GM19467 (cell line): ENCODE data around the gene RAB18.
"Not testable (repeated sequence)": the region's sequence is repeated elsewhere in the genome, so short reads cannot be mapped to it uniquely, and the experiment has no call there.

Experiments
- ATAC-seq: cut with Tn5 transposase; IDR thresholded peaks from one replicate; pipeline ENCODE4 v1.9.1; 2021; ENCODE audit warnings: mild to moderate bottlenecking, moderate library complexity; ENCODE audit not compliant: unreplicated experiment

Gene RAB18

DNA sequence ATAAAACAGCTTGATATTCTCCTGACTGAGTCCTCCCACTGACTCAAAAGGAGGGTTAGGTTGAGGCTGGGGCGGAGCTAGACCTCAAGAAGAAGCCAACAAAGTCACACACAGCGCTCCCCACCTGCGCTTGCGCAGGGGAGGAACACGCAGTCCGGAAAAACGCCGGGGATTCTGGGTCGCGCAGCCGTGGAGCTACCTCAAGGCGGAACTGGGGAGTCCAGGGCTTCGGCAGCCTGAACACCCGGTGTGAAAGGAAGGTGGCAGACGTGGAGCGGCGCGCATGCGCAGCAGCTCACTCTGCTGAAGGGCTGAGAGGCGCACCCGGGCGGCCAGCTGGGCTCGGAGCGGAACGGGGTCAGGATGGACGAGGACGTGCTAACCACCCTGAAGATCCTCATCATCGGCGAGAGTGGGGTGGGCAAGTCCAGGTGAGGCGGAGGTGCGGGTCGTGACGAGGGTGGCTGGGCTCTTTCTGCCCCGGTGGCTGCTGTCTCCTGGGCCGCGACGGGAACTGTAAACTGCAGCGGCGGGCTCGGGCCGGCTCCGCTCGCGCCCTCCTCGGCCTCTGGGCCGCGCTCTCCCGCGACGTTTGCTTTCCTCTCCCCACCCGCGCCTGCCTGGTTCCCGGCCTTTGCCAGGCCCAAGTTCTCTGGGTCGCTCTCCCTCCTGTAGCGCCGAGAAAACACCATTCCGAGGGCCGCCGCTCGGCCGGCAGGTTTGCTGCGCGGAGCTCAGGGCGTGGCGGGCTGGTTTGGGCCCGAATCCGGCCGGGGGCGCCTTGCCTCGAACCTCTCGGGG is at the start of gene RAB18:
RAB18 (plus strand) TSS at position 298 of the 801 bp plus-strand sequence; CDS start at position 364, 66 bp downstream.
- peak; percentile 98 for ATAC-seq

DNA sequence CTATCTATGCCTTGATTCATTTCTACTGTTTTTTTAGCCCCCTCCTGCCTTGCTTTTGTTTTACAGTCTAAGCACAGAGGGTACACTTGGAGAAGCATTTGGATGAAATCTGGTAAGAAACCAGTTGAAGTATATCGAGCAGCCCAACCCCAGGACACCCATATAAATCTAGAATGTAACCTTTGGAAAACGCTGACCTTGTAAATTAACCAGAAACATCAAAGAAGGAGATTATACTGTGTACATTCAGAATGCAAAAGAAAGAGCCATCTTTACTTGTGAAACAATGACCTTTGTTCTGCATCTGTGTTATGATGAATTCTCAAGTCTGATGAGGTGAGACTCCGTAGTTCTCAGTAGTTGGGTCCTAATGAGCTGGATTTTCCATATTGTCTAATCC is 49.3 kb upstream of the RAB18 start:
- no peak for ATAC-seq

DNA sequence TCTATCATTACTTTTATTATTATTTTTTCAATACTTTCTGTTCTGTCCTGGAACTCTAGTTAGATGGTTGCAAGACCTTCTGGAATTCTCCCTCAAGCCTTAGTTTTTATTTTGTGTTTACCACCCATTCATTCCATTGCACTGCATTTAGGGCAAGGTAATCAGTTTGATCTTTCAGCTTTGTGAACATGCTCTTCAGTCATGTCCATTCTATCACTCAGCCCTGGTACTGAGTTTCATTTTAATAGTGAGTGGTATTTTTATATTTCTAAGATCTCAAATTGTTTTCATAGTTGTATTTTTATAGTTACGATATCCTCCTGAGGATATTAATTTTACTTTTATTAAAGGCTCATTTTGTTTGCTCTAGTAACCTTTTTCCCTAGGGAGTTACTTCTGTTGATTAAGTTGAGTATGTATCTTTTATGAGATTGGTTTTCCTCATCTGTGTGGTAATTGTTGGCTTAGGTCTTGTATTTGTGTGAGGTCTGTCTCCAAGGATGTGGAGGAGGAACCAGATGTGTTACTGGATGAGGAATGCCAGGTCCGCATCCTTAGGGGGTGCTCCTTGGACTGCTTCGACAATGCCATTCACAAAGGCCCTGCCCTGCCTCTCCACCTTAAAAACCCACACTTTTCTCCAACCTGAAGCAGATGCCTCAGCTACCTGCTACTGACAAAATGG is 46.7 kb upstream of the RAB18 start:
- no peak for ATAC-seq

DNA sequence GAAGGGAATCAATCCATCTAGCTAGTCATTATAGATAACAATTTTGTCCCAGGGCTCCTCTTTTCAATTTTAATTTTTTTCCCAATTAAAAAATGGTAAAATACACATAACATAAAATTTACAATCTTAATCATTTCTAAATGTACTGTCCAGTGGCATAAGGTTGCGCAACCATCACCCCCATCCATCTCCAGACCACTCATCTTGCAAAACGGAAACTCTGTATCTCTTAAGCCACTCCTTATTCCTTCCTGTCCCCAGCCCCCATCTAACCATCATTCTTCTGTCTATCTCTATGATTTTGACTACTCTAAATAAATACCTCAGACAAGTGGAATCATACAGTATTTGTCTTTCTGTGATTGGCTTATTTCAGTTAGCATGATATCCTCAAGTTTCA is 46.1 kb upstream of the RAB18 start:
- ATAC-seq = no peak

DNA sequence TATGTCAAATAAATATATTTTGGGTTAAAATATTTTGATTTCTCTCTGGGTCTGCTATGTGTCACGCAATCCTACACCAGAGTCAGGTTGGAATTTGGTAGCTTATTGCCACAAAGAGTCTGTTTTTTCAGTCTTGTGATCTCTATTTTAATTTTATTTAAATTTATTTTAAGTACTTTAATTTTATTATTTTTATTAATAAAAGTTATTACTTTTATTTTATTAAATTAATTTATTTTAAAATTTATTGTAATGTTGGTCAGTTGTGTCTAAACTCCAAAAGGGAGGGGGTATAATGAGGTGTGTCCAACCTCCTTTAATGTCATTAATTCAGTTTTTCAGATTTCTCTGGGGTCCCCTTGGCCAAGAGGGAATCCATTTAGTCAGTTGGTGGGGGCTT is 42.8 kb upstream of the RAB18 start:
- ATAC-seq = no peak

DNA sequence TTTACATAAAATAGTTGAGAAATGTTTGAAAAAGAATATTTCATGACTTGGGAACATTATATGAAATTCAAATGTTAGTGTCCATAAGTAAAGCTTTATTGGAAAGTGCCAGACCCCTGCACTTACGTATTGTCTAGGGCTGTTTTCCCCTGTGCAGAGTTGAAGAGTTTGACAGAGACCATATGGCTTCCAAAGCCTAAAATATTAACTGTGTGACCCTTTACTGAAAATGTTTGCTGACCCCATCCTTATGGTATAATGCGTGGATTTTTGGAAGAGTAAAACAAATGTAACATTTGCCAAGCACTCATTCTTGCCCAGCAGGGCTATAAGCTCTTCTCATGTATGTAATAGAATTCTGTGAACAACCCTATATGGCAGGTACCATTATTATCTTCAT is 40.1 kb upstream of the RAB18 start:
- ATAC-seq = no peak

DNA sequence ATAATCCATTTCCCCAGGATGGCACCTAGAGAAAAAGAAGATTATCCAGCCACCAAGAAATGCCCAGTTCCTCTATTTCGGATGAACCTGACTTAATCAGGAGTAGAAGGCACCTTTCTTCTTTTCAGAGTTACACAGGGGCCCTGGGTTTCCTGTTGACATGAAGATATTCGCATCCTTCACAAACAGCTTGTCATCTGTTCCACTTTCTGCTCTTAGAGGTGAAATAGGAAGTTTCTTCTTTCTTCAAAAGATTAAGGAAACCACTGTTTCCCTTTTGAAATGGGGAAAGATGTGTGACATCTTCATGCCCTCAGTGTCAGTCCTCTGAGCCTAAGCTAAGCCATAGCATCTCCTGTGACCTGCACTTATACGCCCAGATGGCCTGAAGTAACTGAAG is 39.1 kb upstream of the RAB18 start:
- no peak for ATAC-seq

DNA sequence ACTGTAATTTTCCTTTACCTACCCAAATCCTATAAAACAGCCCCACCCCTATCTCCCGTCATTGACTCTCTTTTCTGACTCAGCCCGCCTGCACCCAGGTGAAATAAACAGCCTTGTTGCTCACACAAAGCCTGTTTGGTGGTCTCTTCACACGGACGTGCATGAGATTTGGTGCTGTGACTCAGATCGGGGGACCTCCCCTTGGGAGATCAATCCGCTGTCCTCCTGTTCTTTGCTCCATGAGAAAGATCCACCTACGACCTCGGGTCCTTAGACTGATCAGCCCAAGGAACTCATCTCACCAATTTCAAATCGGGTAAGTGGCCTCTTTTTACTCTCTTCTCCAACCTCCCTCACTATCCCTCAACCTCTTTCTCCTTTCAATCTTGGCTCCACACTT is 38.5 kb upstream of the RAB18 start:
- ATAC-seq = not testable (repeated sequence)

DNA sequence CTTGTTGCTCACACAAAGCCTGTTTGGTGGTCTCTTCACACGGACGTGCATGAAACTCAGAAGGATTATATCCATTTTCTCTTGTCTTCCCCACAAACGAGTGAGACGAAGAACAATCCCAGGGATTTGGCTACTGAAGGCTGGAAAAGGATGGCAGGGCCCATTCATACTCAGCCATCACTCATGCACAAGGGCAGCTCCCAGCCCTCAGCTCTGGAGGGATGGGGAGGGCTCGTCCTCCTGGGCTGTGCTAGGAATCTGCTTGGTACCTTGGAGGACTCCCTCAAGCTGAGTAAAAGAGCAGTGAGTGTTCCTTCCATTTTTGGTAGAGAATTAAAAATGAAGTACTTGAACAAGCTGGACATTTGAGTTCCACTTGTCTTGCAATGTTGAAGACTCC is 33.2 kb upstream of the RAB18 start:
- no peak for ATAC-seq

DNA sequence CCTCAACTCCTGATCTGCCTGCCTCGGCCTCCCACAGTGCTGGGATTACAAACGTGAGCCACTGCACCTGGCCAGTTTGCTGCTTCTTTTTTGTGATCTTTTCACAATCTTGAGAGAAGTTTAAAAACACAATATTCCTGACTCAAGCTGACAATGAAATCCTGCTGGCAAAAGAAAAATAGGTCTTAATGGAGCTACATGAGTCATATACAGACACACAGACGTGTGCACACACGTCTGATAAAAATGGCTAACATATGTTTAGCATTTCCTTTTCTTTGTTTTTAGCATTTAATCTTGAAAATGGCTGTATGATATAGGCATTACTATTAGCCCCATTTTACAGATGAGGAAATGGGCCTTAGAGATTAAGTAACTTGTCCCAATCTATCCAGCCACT is 29.4 kb upstream of the RAB18 start:
- no peak for ATAC-seq

DNA sequence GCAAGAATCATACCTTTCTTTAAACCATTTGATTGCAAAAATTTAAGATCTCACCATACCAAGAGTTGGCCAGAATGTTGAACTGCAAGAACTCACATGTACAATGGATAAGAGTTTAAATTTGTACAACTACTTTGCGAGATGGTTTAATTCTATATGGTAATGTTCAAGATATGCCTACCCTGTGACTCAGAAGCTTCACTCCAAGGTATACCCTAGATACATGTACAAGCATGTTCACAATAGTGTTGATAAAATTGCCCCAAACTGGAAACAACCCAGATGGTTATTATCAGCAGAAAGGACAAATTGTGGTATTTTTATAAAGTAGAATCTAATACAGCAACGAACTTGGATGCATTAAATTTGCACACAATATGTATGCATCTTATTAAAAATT is 25.1 kb upstream of the RAB18 start:
- no peak for ATAC-seq

DNA sequence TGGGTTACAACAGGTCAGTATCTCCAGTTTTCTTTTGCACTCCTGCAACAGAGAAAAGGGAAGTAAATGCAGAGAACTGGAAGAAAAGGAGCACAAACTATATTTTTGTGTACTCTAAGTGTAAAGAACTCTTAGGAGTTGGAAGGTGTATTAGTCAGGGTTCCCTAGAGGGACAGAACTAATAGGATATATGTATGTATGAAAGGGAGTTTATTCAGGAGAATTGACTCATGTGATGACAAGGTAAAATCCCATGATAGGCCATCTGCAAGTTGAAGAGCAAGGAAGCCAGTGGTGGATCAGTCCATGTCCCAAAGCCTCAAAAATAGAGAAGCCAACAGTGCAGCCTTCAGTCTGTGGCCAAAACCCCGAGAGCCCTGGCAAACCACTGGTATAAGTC is 22.6 kb upstream of the RAB18 start:
- no peak for ATAC-seq

DNA sequence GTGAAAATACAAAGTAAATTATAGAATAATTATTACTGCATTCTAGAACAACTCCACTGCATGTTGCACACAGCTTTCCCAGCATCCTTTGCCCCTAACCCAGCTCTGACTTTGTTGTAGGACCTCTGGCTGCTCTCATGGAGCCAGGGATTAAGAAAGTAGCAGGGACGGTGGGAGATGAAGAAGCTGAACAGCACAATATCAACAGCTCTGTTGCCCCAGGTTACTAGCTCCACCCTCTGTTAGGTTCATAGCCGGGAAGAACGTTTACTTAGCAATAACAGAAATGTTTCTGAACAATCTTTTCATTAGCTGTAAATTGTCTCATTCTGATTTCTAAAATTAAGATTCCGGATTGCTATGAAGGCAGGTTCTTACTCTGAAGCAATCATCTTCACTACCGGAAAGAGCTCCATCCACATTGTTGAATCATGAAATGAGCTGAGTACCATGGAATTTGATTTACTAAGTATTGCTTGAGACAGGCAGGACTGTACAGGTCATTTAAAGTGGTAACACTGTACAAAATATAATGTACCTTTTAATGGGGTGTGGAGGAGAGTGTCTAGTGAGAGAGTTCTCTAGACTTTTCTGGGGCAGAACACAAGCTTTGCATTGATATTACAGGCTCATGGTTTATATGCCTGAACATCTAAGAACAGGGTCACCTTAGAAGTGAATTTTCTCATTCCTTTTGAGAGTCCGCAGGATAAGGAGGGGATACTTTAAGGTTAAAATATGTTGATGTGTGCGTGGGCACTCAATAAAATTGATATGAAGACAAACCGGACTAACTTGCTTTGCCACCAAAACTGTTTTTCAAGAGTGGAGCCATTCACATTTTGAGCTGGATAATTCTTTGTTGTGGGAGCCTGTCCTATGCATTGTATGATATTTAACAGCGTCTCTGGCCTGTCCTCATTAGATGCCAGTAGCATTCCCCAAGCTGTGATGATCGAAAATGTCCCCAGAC is 20.8 kb upstream of the RAB18 start:
- no peak for ATAC-seq

DNA sequence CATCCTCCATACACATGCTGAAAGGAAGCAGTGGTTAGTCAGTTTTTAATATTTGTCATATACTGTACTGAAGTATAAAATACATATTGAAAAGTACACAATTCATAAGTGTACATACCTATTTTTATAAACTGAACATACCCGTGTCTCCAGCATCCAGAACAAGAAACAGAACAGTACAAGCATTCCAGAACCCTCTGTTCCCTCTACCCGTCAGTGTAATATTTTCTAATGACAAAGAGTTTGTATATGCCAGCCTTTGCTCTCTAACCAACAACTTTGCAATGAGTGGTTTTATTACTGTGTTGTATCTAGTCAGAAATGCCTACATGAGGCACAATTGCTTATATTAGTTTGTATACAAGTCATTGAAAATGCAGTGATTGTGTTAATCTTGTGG is 18.7 kb upstream of the RAB18 start:
- no peak for ATAC-seq

DNA sequence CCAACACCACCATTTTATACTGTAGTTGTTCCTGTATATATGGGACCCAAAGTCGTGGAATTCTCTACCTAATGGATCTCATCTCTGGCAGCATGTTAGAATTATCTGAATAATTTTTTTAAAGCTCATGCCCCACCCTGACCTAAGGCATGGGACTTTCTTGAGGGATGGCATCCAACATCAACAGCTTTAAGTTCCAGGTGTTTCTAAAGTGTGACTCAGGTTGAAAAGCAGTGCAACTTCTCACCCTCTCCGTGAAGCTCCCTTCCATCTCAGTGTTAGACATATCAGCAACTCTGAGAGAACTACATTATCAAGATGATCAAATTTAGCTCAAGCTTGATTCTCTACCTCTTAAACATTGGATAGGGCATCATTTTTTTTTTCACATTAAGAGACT is 18.1 kb upstream of the RAB18 start:
- no peak for ATAC-seq

DNA sequence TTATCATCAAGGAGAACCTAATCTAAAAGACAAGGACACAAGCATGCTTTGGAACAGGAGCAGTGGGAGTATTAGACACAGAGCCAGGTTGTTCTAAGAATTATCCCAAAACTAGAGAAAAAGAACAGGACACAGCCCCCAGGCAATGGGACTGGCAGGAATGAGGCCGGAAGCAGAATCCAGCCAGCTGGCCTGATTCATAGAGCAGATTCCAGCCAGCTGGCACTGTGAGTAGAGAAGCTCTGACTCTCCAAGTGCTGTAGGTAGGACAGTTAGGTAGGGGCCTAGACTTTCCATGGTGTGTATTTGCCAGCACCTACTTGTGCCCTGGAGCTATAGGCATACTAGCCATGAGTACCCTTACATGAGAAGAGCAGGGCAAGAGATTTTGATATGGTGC is 13.3 kb upstream of the RAB18 start:
- no peak for ATAC-seq

DNA sequence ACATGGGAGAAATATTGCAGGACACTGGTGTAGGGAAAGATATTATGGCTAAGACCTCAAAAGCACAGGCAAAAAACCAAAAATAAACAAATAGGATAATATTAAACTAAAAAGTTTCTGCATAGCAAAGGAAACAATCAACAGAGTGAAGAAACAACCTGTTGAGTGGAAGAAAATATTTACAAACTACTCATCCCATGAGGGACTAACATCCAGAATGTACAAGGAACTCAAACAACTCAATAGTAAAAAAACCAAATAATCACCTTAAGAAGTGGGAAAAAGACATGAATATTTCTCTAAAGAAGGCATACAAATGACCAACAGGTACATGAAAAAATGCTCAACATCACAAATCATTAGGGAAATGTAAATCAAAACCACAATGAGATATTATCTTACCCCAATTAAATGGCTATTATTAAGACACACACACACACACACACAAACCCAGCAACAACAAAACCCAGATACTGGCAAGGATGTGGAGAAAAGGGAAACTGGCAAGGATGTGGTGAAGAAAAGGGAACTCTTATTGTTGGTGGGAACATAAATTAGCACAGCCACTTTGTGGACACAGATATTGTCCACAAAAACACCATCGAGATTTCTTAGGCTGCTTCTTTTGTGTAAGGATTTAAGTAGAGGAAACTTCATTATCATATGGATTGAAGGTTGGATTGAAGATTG is 9.8 kb upstream of the RAB18 start:
- ATAC-seq = no peak

DNA sequence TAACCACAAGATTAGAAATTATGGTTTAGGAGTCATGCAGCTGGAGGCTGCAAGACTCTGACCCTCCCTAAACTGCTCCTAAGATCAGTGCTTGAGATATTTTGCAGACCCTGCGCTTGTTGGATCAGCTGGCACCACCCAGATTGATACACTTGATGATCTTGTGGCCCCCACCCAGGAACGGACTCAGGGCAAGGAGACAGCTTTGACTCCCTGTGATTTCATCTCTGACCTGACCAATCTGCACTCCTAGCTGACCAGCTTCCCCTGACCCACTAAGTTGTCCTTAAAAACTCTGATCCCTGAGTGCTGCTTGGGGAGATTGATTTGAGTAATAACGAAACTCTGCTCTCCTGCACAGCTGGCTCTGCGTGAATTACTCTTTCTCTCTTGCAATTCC is 8.0 kb upstream of the RAB18 start:
- ATAC-seq = no peak

DNA sequence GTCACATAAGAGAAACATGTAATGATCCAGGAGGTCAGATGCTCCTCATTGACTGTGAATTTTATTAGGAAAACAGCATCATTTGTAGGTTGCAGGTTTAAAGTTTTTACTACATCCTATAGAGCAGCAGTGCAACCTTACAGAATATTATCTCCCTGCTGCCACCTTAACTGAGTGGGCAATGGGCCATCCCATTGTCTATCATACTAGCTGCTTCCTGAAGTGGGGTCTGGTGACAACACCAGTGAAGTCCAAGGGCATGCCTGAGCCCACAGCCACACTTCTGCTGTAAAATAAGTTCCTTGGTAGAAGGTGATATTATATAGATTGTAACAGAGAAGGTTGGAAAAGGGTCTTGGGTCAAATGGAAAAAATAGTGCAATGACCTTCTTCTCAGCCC is 4.0 kb upstream of the RAB18 start:
- ATAC-seq = no peak

DNA sequence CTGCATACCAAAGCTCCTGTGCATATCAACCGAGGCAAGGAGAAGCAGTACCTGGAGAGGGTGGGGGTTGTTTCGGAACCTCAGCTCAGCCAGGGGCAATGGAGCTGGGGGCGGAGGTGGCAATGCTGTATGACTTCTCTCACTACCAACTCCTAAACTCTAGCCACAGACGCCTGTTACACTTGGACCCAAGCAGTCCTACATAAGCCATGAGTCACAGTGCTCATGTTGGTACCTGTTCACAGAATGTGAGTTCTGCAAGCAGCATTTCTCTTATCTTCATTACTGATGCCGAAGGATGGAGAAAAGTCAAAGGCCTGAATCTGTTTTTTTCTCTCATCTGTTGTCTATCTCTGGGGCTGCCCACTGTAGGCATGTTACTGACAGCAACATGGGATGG is 3.2 kb upstream of the RAB18 start:
- no peak for ATAC-seq

DNA sequence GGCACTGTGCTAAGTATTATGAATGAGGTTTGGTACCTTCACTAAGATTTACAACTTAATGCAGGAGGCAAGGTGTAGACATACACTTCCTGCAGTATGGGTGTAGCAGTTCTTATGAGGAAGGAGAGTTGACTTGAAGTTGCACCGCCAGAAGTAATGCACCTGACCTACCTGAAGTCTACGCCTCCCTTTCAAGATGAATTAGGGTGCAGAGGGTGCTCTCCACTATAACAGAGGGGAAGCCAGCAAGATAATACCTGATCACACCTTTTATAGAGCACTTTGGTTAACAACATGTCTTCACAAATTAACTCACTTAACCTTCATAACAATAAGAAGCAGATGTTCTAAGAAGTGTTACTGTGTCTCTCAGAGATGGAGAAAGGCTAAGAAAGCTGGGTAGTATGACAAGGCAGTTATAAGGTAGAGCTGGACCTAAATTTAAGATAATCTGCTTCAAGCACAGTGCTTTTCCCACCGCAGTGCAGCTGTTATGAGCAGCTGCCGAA is 552 bp upstream of the RAB18 start:
- no peak for ATAC-seq
